Activated CD4-positive, alpha-beta T cell treated with anti-CD3 and anti-CD28 coated beads, Interleukin-2, Interleukin-6, amounts not matched to agents 100 ng/mL and 50 ng/mL, durations not matched to agents 16 hours and 8 hours (primary cell): ENCODE results near the gene POFUT2.
"Not testable (repeated sequence)": the region's sequence is repeated elsewhere in the genome, so short reads cannot be mapped to it uniquely, and the experiment has no call there.

Source experiments
- DNase-seq: peaks from one replicate; pipeline ENCODE4 v3.0.0-alpha.2; 2020

Gene POFUT2

GRCh38 chr21:45309069-45309986 is 21.6 kb upstream of the POFUT2 start:
- DNase-seq = peak; percentile 49

GRCh38 chr21:45308194-45309068 is 20.7 kb upstream of the POFUT2 start:
- no peak for DNase-seq

GRCh38 chr21:45307597-45308158 is 20.0 kb upstream of the POFUT2 start:
- DNase-seq = not testable (repeated sequence)

- no peak for DNase-seq
These were observed 19.3 kb upstream of the POFUT2 start for GRCh38 chr21:45306832-45307571.

- DNase-seq = no peak
These were observed 18.7 kb upstream of the POFUT2 start for GRCh38 chr21:45306453-45306831.

GRCh38 chr21:45305836-45306235 is 18.1 kb upstream of the POFUT2 start:
- DNase-seq = no peak

- DNase-seq = no peak
These were observed 17.2 kb upstream of the POFUT2 start for GRCh38 chr21:45304945-45305344.

GRCh38 chr21:45304476-45304830 is 16.8 kb upstream of the POFUT2 start:
- no peak for DNase-seq

- no peak for DNase-seq
These were observed 16.2 kb upstream of the POFUT2 start for GRCh38 chr21:45303751-45304475.

GRCh38 chr21:45303091-45303615 is 15.5 kb upstream of the POFUT2 start:
- no peak for DNase-seq

GRCh38 chr21:45302082-45303061 is 14.7 kb upstream of the POFUT2 start:
- peak; percentile 46 for DNase-seq

- DNase-seq = no peak
These were observed 13.9 kb upstream of the POFUT2 start for GRCh38 chr21:45301521-45302081.

- no peak for DNase-seq
These were observed 13.3 kb upstream of the POFUT2 start for GRCh38 chr21:45300786-45301520.

- no peak for DNase-seq
These were observed 12.4 kb upstream of the POFUT2 start for GRCh38 chr21:45299864-45300785.

GRCh38 chr21:45299026-45299863 is 11.6 kb upstream of the POFUT2 start:
- no peak for DNase-seq

- no peak for DNase-seq
These were observed 10.2 kb upstream of the POFUT2 start for GRCh38 chr21:45297869-45298268.

- no peak for DNase-seq
These were observed 9.6 kb upstream of the POFUT2 start for GRCh38 chr21:45297329-45297728.
